ENCODE results near the gene KRABD2.

KRABD2 gene

DNA sequence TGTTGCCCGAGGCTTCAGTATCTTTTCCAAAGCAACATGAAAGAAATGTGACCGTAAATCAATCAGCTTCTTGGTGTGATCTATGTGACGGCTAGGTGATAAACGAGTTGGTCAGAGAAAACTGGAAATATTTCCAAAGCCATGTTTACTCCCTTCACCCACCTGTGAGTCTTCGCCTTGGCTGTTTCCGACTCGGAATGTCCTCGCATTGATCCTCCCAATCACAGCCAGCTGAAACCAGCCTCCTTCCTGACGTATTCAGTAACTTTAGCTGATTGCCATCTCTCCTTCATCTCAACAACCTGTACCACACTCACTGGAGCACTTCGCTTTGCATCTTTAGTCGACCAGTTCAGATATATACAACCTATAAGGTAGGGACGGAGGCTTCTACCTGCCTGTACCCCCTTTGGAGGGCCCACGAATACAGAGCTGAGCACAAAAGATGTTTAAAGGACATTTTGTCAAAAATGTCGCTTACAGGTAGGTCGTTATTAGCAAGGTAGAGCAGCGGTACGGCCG, 705 bp downstream of the KRABD2 start:
- H3K4me3 ChIP-seq (replicated peaks in 1 of 2; ENCODE audit: low read depth in 1 of 2, low read length in 2 of 2), result peak overlapping the region; percentile 65 to 72
- no peak for DNase-seq (ENCODE audit: low read depth, low spot score)
- CTCF ChIA-PET, result interaction anchor here (1.4 to 1.8 kb wide), 2 partner anchors 315 to 370 kb away, joined by 4 to 7 read pairs; no protein-coding TSS in a partner anchor

More for the DNA sequence above, 705 bp downstream of the KRABD2 start:
- Histone ChIP-seq H3K9ac (ENCODE audit: low read length) (peak overlapping the region; percentile 75), H3K9me3 (ENCODE audit: control insufficient read depth in 1 of 2, insufficient read depth in 1 of 2, low read depth in 1 of 2, low read length in 2 of 2) (no peaks in the 10 kb centered on the region), H4K20me1 (ENCODE audit: insufficient read depth) (peaks cover 29% of the 10 kb centered on the region; the same call in 1 of the 2 replicates), H3K4me2 (ENCODE audit: low read length) (peak overlapping the region; percentile 87), H3K79me2 (ENCODE audit: insufficient read depth, low read length) (peaks cover 28% of the 10 kb centered on the region), H3K36me3 (ENCODE audit: control insufficient read depth in 1 of 2, insufficient read depth in 2 of 2, low read length in 2 of 2) (peaks cover 30 to 36% of the 10 kb centered on the region in 2 experiments), H3K27ac (ENCODE audit: low read depth, low read length) (peak overlapping the region; percentile 80), H3K27me3 (ENCODE audit: insufficient read depth, low read length) (no peaks in the 10 kb centered on the region), H3K4me1 (ENCODE audit: control insufficient read depth in 1 of 2, insufficient read depth in 2 of 2, low read length in 2 of 2) (peaks cover 18 to 39% of the 10 kb centered on the region in 2 experiments; a peak in 3 of 4 replicates), H2AFZ (ENCODE audit: low read depth, low read length, poor library complexity, severe bottlenecking) (no peak overlapping the region), H3K9me2 (ENCODE audit: insufficient read depth) (no peaks in the 10 kb centered on the region)
- no TSS peak for BruUV-seq (replicated peaks)
- POLR2A ChIA-PET, result interaction anchor here (1.2 to 2.1 kb wide), 3 partner anchors 15 to 370 kb away, joined by 4 read pairs; no protein-coding TSS in a partner anchor
- TF ChIP-seq EZH2 (IDR thresholded peaks at IDR 0.05), result no peak
- TF ChIP-seq ELF1 (IDR thresholded peaks at IDR 0.05; ENCODE audit: borderline replicate concordance, low read depth), result no peak
- TF ChIP-seq POLR2A (IDR thresholded peaks at IDR 0.05; ENCODE audit: borderline replicate concordance, extremely low read depth, insufficient read depth, insufficient read length), result no peak
- no peak for TF ChIP-seq CTCF (IDR thresholded peaks at IDR 0.05 in 2 of 3, conservative IDR thresholded peaks at IDR 0.05 in 1 of 3; ENCODE audit: borderline replicate concordance in 1 of 3, insufficient read depth in 1 of 3, low read depth in 2 of 3, low read length in 2 of 3)
- no peak for TF ChIP-seq RAD21 (IDR thresholded peaks at IDR 0.05; ENCODE audit: low read depth)
- TF ChIP-seq SRF (IDR thresholded peaks at IDR 0.05; ENCODE audit: low read depth), result no peak
- TF ChIP-seq ZFX (IDR thresholded peaks at IDR 0.05), result no peak
- TF ChIP-seq CBX3 (IDR thresholded peaks at IDR 0.05; ENCODE audit: low read depth), result no peak
- TF ChIP-seq JUND (IDR thresholded peaks at IDR 0.05), result no peak
- TF ChIP-seq REST (IDR thresholded peaks at IDR 0.05; ENCODE audit: low read depth), result no peak
- no peak for TF ChIP-seq EZH2phosphoT487 (IDR thresholded peaks at IDR 0.05; ENCODE audit: borderline replicate concordance)
- TF ChIP-seq CEBPB (IDR thresholded peaks at IDR 0.05; ENCODE audit: low read depth), result no peak
- no peak for TF ChIP-seq TCF7L2 (IDR thresholded peaks at IDR 0.05; ENCODE audit: borderline replicate concordance, extremely low read depth, insufficient read depth, insufficient read length)
- no peak for TF ChIP-seq POLR2AphosphoS5 (IDR thresholded peaks at IDR 0.05; ENCODE audit: low read depth, low read length)
- TF ChIP-seq, protein P1, sequence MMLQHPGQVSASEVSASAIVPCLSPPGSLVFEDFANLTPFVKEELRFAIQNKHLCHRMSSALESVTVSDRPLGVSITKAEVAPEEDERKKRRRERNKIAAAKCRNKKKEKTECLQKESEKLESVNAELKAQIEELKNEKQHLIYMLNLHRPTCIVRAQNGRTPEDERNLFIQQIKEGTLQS (IDR thresholded peaks at IDR 0.05), result no peak
- intact Hi-C loops (cut with micrococcal nuclease), result loop anchor here (10.0 kb wide), 1 partner anchor 151 kb away; no protein-coding TSS in a partner anchor
- RAD21 ChIA-PET (ENCODE audit: low non-redundant PET in 1 of 2, low total read pairs in 2 of 2, uncharacterized antibody in 2 of 2, unreplicated experiment in 2 of 2), result no interaction called here
- no peak; the same call in 1 of the 2 replicates for ATAC-seq
